DMS 273 treated with DMSO at 0.1 percent for 48 hours (cell line): Measurements from ENCODE around the gene HIBCH.
"Not testable (repeated sequence)": the region's sequence is repeated elsewhere in the genome, so short reads cannot be mapped to it uniquely, and the experiment has no call there.

Experiments
- DNase-seq: peaks from one replicate; lab custom pipeline; 2025; lab: John Stamatoyannopoulos, UW

Gene HIBCH

GRCh38 chr2:190235101-190235500 is 84.5 kb downstream of the HIBCH start:
- no peak for DNase-seq

- DNase-seq, result not testable (repeated sequence)
Observed at GRCh38 chr2:190223989-190224388, 95.6 kb downstream of the HIBCH start.

GRCh38 chr2:190222745-190223144 is 96.9 kb downstream of the HIBCH start:
- DNase-seq, result not testable (repeated sequence)

- DNase-seq, result no peak
Observed at GRCh38 chr2:190221429-190221828, 98.2 kb downstream of the HIBCH start.

- no peak for DNase-seq
Observed at GRCh38 chr2:190219186-190219585, 100.4 kb downstream of the HIBCH start.

GRCh38 chr2:190217616-190218015 is 102.0 kb downstream of the HIBCH start:
- no peak for DNase-seq

DNA sequence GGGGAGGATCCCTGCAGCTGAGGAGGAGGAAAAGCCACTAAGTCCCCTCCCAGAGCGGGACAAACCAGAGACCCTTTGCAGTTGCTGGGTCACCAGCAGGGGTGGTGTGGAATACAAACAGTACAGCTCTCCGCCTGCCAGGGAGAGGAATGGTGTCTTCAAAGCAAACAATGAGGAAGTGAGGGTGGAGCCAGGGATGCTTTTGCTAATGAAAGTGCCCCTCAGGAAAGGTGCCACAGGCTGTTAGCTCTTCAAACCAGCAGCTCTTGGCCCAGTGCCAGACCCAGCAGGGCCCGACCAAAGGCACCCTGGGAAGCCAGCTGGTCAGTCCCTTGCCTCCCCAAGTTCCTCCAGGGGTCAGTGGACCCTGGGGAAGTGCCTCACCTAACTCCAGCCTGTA is 102.8 kb downstream of the HIBCH start:
- peak; percentile 6 for DNase-seq

GRCh38 chr2:190215620-190216019 is 104.0 kb downstream of the HIBCH start:
- no peak for DNase-seq

- no peak for DNase-seq
Observed at GRCh38 chr2:190214426-190215194, 105.0 kb downstream of the HIBCH start.

DNA sequence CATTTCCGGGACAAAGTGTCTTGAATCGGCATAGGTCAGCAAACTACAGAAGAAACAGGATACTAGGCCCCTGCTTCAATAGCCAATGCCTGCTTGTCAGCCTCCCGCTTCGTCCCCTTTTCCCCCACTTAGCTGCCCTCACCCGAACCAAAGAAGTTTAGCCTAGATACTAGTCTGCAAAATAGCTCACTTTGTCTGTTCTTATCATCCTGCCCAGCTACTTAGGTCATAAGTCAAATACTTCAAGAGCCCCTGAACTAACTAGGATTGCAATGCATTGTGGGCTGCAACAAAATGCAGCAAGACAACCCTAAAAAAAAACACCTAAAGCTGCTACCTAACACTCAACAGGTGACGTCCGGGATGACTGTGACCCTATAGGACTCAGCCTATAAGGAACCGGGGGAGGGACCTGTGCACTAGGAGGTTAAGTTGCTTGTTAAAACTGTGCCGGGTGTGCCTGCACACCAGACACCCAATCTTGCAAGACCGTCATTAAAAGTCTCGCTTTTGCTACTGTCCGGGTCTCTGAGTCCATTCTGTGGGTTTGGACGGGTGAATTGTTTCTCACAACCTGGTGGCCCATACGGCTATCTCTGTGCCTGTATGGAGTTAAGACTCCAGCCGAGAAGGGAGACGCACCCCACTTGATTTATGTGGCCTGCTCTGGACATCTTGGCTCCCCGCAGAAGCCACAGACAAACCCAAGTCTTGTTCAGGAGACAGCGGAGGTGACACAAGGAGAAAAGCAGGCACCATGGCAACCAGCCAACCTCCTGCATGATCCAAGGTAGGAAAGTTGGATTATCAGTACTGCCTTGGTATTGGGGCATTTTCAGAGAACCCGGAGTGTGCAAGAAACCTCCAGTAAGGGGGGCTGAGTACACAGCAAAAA is 105.9 kb downstream of the HIBCH start:
- DNase-seq, result no peak

- DNase-seq, result no peak
Observed at GRCh38 chr2:190210471-190210870, 109.2 kb downstream of the HIBCH start.

GRCh38 chr2:190209559-190209958 is 110.1 kb downstream of the HIBCH start:
- no peak for DNase-seq

- DNase-seq, result no peak
Observed at GRCh38 chr2:190207930-190208329, 111.7 kb downstream of the HIBCH start.

GRCh38 chr2:190205657-190206056 is 114.0 kb downstream of the HIBCH start:
- no peak for DNase-seq

GRCh38 chr2:190202604-190203003 is 117.0 kb downstream of the HIBCH start:
- no peak for DNase-seq

GRCh38 chr2:190202018-190202417 is 117.6 kb downstream of the HIBCH start:
- no peak for DNase-seq

- no peak for DNase-seq
Observed at GRCh38 chr2:190200603-190201002, 119.0 kb downstream of the HIBCH start.

GRCh38 chr2:190199530-190199929 is 120.1 kb downstream of the HIBCH start:
- no peak for DNase-seq

- no peak for DNase-seq
Observed at GRCh38 chr2:190199109-190199508, 120.5 kb downstream of the HIBCH start.

DNA sequence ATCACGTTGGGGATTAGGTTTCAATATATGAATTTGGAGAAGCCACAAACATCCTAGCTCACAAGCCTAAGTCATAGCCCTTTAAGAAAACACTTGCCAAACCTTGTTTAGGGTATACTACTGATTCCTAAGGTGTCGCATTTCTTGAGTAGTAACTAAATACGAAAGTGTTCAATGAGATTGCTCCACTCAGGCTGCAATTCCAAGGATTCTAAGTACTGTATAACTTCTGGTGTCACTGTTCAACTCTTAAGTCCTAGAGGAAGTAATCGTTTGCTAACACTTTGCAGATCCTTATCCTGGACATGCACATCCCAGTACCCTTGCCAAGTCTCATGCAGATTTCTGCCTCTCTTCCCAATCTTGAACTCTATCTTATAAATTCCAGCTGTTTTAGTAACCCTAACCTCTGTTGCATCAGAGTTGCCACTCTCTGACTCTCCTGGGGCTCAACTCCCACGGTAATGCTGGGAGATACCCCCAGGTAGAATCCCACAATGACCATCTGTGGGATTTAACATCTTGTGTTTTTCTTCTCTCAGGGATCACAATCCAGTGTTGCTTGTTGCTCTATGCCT is 122.4 kb downstream of the HIBCH start:
- no peak for DNase-seq

- DNase-seq, result no peak
Observed at GRCh38 chr2:190190507-190191162, 129.0 kb downstream of the HIBCH start.

DNA sequence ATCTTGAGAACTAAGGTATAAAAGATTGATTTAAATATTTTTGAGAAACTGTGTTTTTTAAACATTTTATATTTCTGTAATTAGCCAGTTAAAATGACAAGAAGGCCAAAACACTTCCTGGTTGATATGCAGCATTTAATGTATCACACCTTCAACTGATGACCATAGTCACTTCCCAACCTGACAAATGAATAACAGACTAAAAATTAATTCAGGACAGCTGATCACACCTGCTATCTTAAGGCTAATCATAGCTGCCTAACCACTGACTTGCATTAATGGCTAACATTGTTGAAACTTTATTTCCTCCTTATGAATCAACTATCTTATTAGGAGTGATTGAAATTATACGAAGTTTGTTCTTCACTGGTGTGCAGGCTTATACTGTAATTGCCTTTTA is 131.3 kb downstream of the HIBCH start:
- no peak for DNase-seq
